ENCODE results near the gene GYS1.
A peak's percentile ranks its signal among the peaks of the same experiment; 100 is the strongest.

GYS1 gene

GRCh38 chr19:49017666-49018351 lies 24.7 kb upstream of the GYS1 start:
- peak; percentile 49 for DNase-seq (ENCODE audit: low read depth)

GRCh38 chr19:49017041-49017665 lies 24.0 kb upstream of the GYS1 start, which contains the start of gene LHB:
TSS of gene LHB (minus strand) at chr19:49017091. CDS start at chr19:49017081, 10 bp downstream.
- no peak for DNase-seq (ENCODE audit: low read depth)

DNA sequence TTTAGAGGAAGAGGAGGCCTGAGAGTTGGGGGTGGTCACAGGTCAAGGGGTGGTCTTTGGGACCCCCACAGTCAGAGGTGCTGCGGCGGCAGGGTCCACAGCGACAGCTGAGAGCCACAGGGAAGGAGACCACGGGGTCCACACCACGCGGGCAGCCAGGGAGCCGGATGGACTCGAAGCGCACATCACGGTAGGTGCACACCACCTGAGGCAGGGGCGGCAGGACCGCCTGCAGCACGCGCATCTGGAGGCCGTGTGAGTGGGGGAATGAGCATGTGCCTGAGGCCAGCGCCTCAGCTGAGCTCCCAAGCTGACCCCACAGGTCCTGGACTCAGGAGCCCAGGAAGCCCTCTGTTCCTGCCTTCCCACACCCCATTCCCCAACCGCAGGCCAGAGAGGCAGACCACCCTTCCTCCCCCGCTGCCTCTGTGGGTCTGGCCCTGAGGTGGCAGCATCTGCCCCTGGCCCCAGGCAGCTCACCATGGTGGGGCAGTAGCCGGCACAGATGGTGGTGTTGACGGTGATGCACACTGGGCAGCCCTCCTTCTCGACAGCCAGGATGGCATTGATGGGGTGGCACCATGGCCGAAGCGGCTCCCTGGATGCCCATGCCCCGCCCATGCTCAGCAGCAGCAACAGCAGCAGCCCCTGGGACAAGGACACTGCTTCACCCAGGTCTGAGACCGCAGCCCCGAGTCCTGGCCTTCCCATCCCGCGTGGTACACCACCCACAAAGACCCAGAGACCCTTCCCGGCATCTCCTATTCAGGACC lies 23.1 kb upstream of the GYS1 start:
- no peak for DNase-seq (ENCODE audit: low read depth)

DNA sequence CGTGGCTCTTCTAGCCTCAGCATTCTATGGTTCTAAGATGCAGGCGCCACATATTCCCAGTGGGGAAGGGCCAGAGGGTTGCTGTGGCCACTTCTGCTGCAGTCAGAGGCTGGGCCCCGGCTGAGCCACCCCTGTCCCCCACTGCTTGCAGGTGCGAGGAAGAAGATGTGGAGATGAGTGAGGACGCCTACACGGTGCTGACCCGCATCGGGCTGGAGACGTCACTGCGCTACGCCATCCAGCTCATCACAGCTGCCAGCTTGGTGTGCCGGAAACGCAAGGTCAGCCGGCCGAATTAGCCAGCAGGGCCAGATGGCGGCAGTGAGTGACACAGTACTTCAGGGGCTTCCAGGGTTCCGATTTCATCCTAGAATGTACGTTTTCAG lies 21.8 kb upstream of the GYS1 start:
- no peak for DNase-seq (ENCODE audit: low read depth)

GRCh38 chr19:49014123-49014869 lies 21.2 kb upstream of the GYS1 start:
- no peak for DNase-seq (ENCODE audit: low read depth)

DNA sequence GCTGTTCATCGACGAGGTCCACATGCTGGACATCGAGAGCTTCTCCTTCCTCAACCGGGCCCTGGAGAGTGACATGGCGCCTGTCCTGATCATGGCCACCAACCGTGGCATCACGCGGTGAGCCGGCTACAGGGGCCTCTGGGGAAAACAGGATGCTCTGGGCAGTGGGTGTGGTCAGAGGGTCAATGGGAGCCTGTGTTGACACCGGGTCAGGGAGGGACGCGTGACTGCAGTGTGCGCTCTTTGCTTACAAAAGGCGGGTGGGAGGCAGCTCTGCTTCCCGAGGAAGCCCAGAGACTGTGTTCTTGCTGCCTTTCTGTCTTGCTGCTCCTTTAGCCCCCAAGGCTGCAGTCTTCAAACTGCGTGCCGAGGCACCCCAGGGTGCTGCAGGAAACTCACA lies 18.1 kb upstream of the GYS1 start:
- DNase-seq (ENCODE audit: low read depth), result no peak

DNA sequence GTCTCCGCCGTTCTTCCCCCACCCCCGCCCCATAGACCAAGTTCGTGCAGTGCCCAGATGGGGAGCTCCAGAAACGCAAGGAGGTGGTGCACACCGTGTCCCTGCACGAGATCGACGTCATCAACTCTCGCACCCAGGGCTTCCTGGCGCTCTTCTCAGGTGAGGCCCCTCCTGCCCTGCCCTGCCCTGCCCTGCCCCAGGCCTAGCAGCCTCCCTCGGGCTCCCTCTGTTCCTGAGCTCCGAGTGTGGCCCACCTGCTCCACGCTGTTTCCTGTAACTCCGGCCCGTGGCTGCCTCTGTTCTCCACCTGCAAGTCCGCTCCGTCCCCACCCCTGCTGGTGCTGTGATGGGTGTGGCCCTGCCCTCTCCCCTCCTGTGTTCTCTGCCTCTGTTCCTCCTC lies 17.3 kb upstream of the GYS1 start:
- no peak for DNase-seq (ENCODE audit: low read depth)

DNA sequence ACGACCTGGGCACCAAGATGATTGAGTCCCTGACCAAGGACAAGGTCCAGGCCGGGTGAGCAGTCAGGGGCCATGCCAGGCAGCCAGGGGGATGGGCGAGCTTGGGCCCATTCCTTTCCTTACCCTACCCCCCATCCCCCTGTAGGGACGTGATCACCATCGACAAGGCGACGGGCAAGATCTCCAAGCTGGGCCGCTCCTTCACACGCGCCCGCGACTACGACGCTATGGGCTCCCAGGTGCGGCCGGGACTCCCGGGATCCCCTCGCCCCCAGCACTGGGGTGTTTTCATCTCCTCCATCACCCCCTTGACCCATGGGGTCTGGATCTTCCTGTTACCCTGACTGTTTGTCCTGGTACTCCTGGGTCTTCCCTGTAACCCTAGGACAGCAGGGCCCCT lies 16.7 kb upstream of the GYS1 start:
- DNase-seq (ENCODE audit: low read depth), result no peak

- no peak for DNase-seq (ENCODE audit: low read depth)
Observed at GRCh38 chr19:49006905-49007304, 13.8 kb upstream of the GYS1 start.

DNA sequence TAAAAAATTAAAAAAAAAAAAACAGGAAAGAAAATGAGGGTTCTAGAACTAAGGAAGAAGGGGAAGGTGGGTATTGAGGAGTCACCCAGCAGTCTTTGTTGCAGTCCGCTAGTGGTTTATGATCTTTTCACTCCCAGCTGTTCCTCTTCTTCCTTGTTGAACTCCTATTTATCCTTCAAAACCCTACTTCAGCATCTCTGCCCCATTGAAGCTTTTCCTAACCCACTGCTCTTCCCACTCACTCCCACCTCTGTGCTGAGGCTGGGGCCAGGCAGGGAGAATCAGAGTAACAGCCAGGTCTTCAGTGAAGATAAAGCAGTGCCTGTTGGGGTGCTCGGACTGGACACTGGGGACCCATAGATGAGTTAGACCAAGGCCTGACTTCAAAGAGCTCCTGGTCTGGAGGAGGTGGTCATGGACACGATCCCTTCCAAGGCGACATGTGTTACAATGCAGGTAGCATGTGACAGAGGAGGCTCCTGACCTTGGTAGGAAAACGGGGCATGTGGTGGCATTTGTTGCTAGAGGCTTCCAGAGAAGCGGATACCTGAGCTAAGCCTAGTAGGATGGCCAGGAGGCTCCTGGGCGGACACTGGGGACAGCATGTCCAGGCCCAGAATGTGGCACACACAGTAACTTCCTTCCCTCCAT lies 12.0 kb upstream of the GYS1 start:
- DNase-seq (ENCODE audit: low read depth), result no peak

GRCh38 chr19:49004133-49004532 lies 11.0 kb upstream of the GYS1 start:
- no peak for DNase-seq (ENCODE audit: low read depth)

GRCh38 chr19:48999481-49000325 lies 6.6 kb upstream of the GYS1 start:
- peak; percentile 55 for DNase-seq (ENCODE audit: low read depth)

- DNase-seq (ENCODE audit: low read depth), result peak; percentile 15
Observed at GRCh38 chr19:48997972-48998371, 4.9 kb upstream of the GYS1 start.

- DNase-seq (ENCODE audit: low read depth), result no peak
Observed at GRCh38 chr19:48994035-48994386, 902 bp upstream of the GYS1 start.

DNA sequence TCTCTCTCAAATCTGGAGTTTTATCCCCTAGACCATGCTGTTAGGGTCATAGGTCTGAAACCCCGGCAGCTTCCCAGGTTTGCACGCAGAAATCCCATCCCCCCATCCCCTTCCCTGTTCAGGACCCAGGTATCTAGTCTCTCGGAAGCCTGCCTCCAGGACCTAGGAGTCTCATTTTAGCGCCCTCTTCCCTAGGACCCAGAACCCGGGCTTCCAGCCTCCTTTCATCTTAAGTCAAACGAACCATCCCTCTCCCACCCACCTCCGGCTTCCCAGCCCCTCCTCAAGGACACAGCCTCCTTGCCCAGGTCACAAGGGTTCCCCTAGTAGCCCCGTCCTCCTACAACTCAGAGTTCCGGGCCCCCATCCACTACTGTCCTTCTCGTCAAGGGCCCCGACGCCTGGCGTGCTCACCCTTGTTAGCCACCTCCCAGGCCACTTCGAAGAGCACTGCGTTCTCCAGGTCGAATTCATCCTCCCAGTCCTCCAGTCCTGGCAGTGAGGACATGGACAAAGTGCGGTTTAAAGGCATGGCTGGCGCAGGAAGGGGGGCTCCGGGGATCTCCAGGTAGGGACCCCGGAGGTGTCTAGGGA lies 431 bp downstream of the GYS1 start:
- DNase-seq (ENCODE audit: low read depth), result no peak

GRCh38 chr19:48991873-48992580 lies 1.1 kb downstream of the GYS1 start:
- DNase-seq (ENCODE audit: low read depth), result no peak

DNA sequence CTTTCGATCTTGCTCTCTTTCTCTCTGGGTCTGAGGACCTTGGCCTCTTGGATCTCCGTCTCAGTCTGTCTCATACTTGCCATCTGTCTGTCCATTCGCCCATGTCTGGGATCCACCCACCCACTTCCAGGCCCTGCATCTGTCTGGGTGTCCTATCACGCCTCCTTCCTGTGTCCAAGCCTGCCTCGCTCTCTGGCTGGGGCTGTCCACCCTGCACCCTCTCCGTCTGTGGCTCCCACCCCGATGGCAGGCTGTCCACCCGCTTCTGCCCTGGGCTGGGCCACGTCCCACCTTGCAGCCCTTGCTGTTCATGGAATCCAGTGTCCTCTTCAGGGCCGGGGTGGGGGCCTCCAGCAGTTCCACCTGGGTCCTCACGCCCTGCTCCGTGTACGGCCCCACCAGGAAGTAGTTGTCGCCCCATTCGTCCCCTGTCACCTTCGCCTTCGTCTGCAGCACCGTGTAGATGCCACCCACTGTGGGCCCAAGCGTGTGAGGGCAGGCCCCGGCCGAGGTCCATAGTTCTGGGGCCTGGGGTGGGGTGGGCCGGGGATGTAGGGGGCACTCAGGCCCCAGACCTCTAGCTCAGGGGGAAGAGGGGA lies 2.0 kb downstream of the GYS1 start:
- no peak for DNase-seq (ENCODE audit: low read depth)

- DNase-seq (ENCODE audit: low read depth), result no peak
Observed at GRCh38 chr19:48990400-48990799, 2.7 kb downstream of the GYS1 start.

DNA sequence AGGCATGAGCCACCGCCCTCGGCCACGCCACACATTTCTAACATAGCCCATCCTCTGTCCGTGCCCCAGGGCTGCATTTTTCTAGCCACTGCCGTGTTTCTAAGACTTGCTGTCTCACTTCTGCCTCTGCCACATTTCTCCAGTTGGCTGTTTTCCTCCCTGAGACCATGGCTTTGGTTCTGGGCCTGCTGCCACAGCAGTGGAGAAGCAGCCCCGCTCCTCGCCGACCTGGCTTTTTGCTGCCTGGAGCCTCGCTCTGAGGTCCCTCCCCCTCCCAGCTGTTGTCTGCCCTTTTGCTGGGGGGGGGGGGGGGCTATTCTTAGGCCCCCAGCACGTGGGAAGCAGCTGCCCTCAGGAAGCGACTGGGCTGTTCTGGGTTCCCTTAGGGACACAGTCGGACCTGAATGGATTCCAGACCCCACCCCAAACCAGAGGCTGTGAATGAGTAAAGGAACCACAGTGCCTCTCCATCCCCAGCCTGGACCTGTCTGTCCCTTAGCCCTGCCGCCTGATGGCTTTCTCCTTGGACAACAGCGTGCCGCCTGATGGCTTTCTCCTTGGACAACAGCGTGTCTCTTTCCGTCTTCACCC lies 3.3 kb downstream of the GYS1 start:
- no peak for DNase-seq (ENCODE audit: low read depth)
